Dedifferentiated amniotic fluid mesenchymal stem cell (primary cell): ENCODE measurements around the gene VAV2.

Experiments
- DNase-seq: peaks from one replicate; pipeline ENCODE4 v3.0.0-alpha.2; 2016; ENCODE audit errors: extremely low spot score

The VAV2 gene

GRCh38 chr9:133952598-133953550 lies 39.2 kb downstream of the VAV2 start:
- no peak for DNase-seq

GRCh38 chr9:133951265-133951664 lies 40.9 kb downstream of the VAV2 start:
- DNase-seq = no peak

DNA sequence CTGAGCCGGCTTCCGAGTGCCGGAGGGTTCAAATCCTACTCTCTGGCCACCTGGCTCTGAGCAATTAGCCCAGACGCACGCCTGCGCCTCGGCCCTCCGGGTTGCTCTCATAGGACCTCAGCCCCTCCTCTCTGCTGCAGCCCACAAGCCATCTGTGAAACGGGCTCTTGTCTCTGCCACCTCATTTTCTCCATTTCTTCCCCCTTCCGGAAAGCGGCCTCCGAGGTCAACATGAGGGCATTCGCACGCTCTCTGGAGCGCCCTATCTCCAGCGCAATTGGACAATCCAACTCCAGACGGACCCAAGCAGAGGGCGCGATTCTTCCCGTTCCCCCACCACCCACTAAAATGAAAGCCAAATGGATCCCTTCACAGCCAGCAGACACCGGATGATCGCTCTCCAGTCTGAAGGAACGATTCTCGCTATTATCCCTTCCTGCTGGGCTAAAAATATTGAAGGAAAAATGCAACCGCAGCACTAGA lies 41.5 kb downstream of the VAV2 start:
- DNase-seq = no peak

DNA sequence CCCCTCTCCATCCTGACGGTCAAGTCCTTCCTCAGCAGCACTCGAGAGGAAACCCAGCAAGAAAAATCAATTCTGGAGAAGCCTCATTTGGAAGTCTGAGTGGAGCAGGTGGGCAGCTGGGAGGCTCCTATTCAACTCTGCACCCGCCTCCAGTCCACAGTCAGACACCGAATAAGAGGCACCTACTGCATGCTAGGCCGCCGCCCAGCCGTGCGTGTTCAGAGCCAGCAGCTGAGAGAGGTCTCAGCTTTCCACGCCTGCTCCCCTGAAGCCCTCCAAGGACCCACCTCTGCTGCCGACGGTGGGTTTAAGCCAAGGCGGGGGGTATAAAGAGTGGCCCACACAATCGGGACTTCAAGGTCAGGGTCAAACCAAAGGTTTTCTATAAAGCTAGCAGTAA lies 41.9 kb downstream of the VAV2 start:
- no peak for DNase-seq

DNA sequence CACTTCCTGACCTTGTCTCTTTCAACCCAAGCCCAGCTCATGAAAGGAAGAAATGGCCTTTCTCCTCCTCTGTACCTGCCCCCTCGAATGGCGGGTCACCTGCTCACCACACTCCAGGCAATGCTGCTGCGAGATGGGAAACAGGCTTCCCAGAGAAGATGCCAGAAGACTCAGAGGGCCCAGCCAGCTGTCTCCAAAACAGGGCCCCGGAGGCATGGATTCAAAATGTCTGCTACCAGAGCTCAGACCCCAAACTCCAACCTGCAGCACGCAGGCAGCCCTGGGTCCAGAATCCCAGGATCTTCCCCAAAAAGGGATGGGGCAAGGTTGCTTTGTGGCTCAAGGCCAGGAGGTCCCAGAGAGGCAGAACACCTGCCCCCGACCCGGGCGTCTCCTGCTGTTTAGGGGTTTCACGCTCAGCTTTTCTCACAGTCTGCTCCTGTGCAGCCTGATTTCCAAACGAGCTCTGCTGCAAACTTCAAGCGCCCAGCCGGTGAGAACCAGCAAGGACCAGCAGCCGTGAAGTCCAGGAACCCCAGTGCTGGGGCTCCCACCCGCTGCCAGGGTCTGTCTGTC lies 42.5 kb downstream of the VAV2 start:
- no peak for DNase-seq

DNA sequence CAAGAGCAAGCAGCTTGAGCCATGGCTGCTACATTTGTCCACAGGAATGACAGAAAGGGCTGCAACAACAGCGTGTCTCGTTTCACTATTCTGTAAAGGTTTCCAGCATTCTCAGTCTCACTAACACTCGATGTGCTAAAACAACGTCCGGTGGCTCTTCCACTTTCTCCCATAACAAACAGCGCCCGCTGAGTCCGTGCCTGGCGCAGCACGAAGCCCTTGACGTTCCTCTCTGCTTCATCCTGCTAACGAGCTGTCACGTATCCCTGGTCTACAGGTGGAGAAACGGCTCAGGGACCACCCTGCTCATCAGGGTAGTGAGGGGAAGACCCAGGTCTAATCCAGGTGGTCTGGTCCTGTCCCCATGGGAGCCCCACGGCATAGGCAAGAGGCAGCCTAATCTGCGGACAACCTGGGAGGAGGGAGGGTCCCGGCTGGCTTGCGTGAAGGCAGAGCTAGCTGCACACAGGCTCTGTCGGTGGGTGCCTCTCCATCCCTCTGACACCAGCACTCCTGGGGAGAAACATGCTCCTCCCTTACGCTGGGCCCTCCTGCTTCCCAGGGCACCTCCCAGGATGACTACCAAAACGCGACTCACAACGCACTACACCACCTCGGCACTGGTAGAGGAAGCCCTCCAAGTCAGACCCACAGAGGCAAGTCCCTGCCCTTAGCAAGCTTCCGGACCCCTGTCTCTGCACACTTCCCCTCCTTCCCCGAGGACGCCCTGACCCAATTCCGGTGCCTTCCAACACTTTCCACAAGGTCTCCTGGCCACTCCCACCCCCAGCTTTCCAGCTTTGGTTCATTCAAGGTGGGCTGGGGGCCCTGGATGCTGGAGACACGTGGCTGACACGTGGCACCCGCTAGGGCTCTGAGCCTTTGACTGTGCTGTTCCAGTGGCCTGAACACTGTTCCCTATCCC lies 43.3 kb downstream of the VAV2 start:
- no peak for DNase-seq

- DNase-seq = no peak
These were observed 44.0 kb downstream of the VAV2 start for GRCh38 chr9:133948131-133948530.

DNA sequence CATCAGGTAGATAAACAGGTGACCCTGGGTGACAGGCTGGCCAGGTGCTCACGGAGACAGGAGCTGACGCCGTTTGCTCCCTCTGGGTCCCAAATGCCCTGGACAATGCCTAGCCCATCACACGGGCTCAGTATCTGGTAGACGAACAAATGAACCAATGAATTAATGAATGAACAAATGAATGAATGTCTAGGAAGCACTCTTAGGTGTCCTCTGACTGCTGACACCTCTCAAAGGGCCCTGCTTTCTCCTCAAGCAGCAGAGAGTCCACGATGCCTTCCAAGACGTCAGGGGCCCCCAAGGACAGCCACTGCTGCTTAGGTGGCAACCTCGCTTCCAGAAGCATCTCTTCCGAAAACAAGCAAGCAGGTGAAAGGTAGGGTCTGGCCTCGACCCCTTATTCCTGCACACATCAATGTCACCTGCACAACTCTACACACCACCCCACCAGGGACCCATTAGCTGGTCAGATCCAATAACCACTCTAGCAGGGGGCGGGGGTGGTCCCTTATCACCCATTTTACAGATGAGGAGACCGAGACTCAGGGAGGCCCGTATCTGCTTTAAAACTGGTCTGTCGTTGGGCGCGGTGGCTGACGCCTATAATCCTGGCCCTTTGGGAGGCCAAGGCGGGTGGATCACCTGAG lies 45.2 kb downstream of the VAV2 start:
- DNase-seq = no peak

- DNase-seq = no peak
These were observed 46.0 kb downstream of the VAV2 start for GRCh38 chr9:133945977-133946753.

DNA sequence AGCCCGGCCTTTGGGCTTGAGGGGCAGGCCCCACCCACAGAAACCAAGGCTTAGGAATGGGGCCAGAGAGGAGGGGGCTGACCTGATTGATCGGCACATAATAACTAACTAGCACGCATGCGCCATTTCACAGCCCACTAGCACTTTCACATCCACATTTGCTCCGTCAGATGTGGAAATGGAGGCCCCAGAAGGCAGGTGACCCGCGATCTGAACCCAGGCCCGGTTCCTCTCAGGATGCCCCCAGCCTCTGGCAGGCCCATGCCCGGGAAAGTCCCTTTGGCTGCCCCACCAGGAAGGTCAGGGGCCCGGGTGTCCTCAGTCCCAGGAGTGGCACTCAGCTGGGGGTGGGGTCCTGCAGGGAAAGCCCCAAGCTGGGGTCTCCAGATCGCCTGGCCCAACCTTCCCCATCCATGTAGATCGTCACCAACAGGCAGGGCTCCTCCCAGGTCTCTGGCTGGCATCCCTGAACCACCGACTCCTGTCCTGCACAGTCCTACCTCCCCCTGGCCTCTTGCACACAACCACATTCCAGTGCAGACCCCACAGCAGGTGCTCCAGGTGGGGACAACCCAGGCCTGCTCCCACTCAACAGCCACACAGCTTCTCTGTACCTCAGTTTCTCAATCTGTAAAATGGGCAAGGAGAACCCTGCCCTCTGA lies 46.7 kb downstream of the VAV2 start:
- DNase-seq = no peak

GRCh38 chr9:133944746-133945135 lies 47.4 kb downstream of the VAV2 start:
- peak; percentile 50 for DNase-seq

GRCh38 chr9:133943781-133944745 lies 48.1 kb downstream of the VAV2 start:
- no peak for DNase-seq

DNA sequence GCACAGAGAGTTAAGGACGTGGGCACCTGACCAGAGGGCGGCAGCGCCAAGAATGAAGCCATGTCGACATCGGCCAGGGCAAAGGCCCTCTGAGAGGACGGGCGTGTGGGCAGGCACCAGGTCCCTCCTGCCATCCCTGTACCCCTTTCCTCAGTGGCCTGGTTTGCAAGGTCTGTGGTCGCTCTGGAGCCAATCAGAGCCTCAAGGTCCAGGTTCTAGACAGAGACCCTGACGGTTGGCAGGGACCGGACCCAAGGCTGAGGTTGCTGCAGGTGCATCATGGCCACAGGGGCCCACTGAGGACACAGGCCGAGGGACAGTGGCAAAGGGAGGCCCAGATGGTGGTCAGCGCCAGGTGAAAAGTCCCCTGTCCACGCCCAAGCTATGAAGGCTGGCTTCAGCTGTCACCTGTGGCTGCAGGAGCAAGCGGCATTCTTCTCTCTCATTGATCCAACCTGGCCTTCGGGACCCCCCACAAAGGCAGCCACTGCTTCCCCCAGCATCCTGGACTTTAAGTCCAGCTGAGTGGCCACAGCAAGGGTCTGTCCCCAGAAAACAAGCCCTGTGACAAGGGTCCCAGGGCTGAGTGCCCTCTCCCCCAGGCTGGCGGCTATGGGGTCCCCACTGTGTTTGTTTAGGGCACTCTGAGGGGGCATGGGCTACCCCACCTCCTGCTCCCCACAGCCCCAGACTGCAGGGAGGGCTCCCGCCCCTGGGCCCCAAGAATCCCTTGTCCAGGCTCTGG lies 48.9 kb downstream of the VAV2 start:
- DNase-seq = no peak

- no peak for DNase-seq
These were observed 49.7 kb downstream of the VAV2 start for GRCh38 chr9:133942206-133942975.

- no peak for DNase-seq
These were observed 52.3 kb downstream of the VAV2 start for GRCh38 chr9:133939845-133940244.

DNA sequence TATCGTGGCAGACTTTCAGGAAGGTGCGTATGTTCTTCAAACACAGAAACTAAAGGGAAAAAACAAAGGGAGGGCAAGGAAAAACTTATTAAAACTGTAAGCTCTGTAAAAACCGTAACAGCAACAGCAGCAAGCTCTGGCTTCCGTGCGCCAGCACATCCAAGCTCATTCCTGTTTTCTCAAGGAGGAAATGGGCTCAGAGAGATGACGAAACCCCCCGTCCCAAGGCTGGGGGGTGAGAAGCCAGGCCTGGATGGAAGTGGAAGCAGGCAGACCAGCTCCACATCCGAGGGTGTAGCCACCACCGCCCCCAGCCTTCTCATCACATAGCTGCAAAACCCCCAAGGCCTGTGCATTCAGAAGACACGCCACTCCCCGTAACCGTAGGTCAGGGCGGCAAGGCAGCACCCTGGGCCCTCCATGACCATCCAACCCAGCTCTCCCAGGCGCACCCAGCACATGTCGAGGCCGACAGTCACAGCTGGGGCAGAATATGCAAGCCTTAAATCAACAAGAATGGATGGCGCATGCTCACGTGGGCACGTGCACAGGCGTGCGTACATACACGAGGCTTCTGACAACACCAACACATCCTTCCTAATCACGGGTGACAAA lies 52.8 kb downstream of the VAV2 start:
- DNase-seq = no peak

DNA sequence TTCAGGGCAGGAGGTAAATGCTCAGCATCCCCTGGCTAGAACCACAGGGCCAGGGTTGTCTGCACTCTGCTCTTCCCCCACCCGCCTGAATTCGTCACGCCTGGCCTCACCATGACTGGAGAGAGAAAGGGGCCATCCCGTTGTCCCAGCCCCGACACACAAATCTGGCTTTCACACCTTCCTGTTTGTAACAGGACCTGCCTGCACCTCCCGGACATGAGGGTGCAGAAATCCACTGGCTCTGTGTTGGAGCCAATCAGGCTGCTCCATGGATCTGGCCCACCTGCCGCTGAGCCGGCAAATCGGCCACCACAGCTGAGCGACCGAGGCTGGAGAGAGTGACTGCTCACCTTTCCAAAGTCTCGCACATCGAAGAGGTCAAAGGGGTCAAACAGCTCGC lies 53.4 kb downstream of the VAV2 start:
- no peak for DNase-seq
